22Rv1 (cell line): Measurements from ENCODE around the gene MEOX1.
"Not testable (repeated sequence)": the region's sequence is repeated elsewhere in the genome, so short reads cannot be mapped to it uniquely, and the experiment has no call there.

Experiments
- H3K27ac ChIP-seq: fragments of 450-650 bp; 2 replicates; pipeline ENCODE4 v1.5.1; 2017
- CTCF ChIP-seq: fragments of 450-650 bp; IDR thresholded peaks from 2 replicates; pipeline ENCODE4 v1.5.1; 2017; ENCODE audit warnings: mild to moderate bottlenecking
- ZFX ChIP-seq: fragments of 450-650 bp; IDR thresholded peaks from 2 replicates; pipeline ENCODE4 v1.6.1; 2017; ENCODE audit warnings: antibody characterized with exemption, borderline replicate concordance

Gene MEOX1

GRCh38 chr17:43611230-43611969 lies 50.3 kb downstream of the MEOX1 start:
- TF ChIP-seq ZFX, result no peak
- no peak for TF ChIP-seq CTCF
- no peak overlapping the region for H3K27ac ChIP-seq

DNA sequence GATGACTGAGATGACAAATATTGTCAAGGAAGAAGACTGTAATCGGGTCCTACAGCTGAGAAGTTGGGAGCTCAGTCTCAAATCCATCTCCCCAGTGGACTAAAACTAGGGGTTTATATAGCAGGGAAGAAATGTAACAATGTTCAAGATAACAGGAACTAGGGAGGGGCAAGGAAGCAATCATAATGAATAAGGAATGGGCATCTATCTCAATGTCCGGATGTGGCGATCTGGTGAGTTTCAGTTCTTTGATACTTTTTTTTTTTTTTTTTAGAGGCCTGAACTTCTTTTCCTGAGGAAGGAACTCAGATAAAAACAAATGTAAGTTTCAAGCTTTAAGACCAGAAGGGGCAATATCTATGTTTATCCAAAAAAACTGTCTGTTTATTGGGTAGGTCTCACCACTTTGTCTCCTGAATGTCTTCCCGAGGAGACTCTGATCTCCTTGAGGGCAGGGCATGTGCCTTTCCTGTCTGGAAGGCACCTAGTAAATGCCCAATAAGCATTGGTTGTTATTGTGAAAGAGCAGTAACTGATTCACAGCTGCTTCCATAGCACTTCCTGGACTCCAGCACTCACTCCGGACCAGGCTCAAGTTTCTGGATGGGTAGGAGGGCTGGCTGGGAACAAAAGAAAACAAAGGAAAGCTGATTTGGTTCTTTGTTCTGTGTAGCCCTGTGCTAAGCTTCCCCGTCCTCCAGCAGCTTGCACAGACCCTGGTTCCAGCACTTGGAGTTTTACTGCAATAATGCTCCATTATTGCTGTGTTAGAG lies 51.9 kb downstream of the MEOX1 start:
- H3K27ac ChIP-seq, result no peak overlapping the region
- TF ChIP-seq ZFX, result no peak
- TF ChIP-seq CTCF, result no peak

DNA sequence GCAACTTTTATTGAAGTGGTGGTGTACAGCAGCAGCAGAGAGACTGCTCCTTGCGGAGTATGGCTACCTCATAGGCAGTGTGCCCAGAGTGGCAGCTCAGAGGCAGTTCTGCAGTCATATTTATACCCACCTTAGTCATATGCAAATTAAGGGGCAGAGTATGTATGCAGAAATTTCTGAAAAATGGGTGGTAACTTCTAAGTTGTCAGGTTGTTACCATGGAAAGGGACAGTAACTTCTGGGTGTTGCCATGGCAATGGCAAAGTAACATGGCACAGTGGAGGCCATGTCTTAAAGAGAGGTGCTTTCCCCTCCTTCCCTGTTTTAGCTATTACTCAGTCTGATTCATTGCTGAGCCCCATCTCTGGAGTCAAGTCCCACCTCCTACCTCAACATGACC lies 53.4 kb downstream of the MEOX1 start:
- H3K27ac ChIP-seq, result no peak overlapping the region
- TF ChIP-seq ZFX (no peak), CTCF (no peak)

DNA sequence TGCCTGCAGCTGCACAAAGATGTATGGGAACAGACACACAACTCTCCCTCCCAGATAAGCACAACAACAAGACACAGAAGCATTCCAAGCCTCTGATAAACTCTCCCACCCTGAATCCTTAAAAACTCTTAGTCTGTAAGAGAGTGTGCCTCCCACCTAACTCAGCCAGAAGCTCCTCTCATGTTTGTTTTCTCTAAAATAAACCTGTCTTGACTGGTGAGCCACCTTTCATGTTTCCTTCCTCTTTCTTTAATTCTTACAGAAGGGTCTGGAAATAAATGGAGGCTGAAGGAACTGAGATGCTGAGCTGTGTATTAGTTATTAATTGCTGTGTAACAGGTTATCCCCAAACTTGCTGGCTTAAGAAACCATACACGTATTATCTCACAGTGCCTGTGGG lies 57.2 kb downstream of the MEOX1 start:
- H3K27ac ChIP-seq, result no peak overlapping the region
- TF ChIP-seq CTCF (no peak), ZFX (no peak)

DNA sequence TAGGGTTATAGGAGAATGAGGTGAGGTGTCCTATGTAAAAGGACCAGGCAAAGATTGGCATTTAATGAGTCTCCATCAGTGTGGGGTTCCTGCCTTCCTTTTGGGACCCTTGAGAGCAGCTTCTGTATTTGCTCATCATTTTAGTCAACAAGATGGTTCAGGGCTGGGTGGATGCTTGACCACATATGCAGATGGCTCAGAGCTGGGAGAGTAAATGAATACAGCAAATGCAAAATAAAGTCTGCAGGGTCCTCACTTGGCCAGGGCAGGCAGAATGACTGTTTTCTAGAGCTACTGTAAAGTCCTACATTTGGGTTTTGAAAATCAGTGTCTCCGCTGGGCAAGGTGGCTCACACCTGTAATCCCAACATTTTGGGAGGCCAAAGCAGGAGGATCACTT lies 58.4 kb downstream of the MEOX1 start:
- H3K27ac ChIP-seq, result no peak overlapping the region
- TF ChIP-seq ZFX (no peak), CTCF (no peak)

DNA sequence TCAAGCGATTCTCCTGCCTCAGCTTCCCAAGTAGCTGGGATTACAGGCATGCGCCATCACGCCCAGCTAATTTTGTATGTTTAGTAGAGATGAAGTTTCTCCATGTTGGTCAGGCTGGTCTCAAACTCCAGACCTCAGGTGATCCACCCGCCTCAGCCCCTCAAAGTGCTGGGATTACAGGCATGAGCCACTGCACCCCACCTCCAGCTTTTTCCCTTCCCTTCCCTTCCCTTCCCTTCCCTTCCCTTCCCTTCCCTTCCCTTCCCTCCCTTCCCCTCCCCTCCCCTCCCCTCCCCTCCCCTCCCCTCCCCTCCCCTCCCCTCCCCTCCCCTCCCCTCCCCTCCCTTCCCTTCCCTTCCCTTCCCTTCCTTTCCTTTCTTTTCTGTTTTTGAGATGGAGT lies 59.2 kb downstream of the MEOX1 start:
- not testable (repeated sequence) for H3K27ac ChIP-seq

DNA sequence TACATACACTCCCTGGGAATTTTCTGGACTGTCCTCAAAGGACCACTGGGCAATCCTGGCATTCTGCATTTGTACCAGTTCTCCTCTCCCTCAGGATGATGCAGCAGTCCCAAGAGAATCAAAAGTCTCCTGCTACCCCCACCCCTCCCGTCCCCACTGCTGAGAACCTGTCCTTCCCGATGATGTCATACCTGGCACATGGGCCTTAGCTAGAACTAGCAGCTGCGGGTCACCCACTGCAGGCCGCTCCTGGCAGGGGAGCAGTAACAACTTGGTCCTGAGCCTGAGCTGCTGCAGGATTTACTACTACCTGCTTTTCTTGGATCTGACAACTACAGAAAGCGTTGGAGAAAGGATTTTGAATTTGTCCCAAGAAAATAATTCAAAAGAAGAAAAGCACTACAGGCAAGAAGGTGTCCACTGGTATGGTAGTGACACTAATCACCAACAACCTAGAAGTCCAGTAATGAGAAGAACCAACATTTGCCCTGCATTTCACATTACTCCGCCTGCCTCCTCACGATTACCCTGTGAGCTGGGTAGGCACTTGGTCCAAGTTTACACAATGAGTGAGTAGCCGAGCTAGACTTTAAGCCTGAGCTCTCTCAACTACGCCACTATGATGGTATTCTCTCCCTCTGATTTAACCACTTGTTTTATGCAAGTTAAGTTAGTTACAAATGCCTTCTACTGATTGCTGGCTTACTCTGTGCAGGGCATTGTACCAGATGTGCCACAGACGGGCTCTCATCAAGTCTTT lies 60.3 kb downstream of the MEOX1 start:
- H3K27ac ChIP-seq, result no peak overlapping the region
- TF ChIP-seq ZFX, result no peak
- TF ChIP-seq CTCF, result no peak
